ENCODE measurements around the gene HSD11B1.

HSD11B1 gene

GRCh38 chr1:209780268-209780667 is 75.6 kb downstream of the HSD11B1 start:
- in situ Hi-C loops (cut with HindIII; ENCODE audit: low sequenced_read_pairs) = no loop called here

GRCh38 chr1:209783386-209783785 is 78.7 kb downstream of the HSD11B1 start:
- in situ Hi-C loops (cut with HindIII; ENCODE audit: low sequenced_read_pairs) = no loop called here
